Coronary artery (tissue), 2 donors: ENCODE results near the gene COQ8B.

Experiments
- DNase-seq: peaks from one replicate; pipeline ENCODE4 v3.0.0-alpha.2; 2017; ENCODE audit warnings: low spot score
- H3K27ac ChIP-seq, 2 donors: fragments of 200-600 bp; sonication (generic); one replicate each; pipeline ENCODE4 v1.5.1; 2016 to 2019
- H3K4me3 ChIP-seq: fragments of 200-600 bp; sonication (generic); 2 replicates; pipeline ENCODE4 v1.5.1; 2016; ENCODE audit warnings: mild to moderate bottlenecking, moderate library complexity
- CTCF ChIP-seq: fragments of 200-600 bp; sonication (generic); IDR thresholded peaks from one replicate; pipeline ENCODE4 v1.5.1; 2019; ENCODE audit warnings: antibody characterized with exemption

COQ8B gene

GRCh38 chr19:40642051-40642706, 74.5 kb downstream of the COQ8B start:
- DNase-seq, result no peak
- no peak for TF ChIP-seq CTCF
- Histone ChIP-seq H3K4me3 (no peak overlapping the region), H3K27ac (peak overlapping the region; percentile 82 to 92)
